HG03139 (cell line): ENCODE data around the gene TNS3.
"Not testable (repeated sequence)": the region's sequence is repeated elsewhere in the genome, so short reads cannot be mapped to it uniquely, and the experiment has no call there.

Source experiments
- ATAC-seq: cut with Tn5 transposase; IDR thresholded peaks from one replicate; pipeline ENCODE4 v1.9.1; 2021; ENCODE audit not compliant: unreplicated experiment

TNS3 gene

GRCh38 chr7:47603514-47604255 lies 21.8 kb upstream of the TNS3 start:
- ATAC-seq: not testable (repeated sequence)

- no peak for ATAC-seq
These were observed 20.5 kb upstream of the TNS3 start for GRCh38 chr7:47602272-47603004.

- ATAC-seq: no peak
These were observed 20.0 kb upstream of the TNS3 start for GRCh38 chr7:47601881-47602249.

GRCh38 chr7:47601119-47601880 lies 19.4 kb upstream of the TNS3 start:
- peak; percentile 66 for ATAC-seq

- peak; percentile 33 for ATAC-seq
These were observed 18.5 kb upstream of the TNS3 start for GRCh38 chr7:47600199-47601118.

- ATAC-seq: no peak
These were observed 15.5 kb upstream of the TNS3 start for GRCh38 chr7:47597379-47597778.

- ATAC-seq: no peak
These were observed 14.7 kb upstream of the TNS3 start for GRCh38 chr7:47596502-47597202.

GRCh38 chr7:47594406-47594805 lies 12.5 kb upstream of the TNS3 start:
- ATAC-seq: no peak

GRCh38 chr7:47591655-47592572 lies 10.0 kb upstream of the TNS3 start:
- ATAC-seq: no peak

- no peak for ATAC-seq
These were observed 9.3 kb upstream of the TNS3 start for GRCh38 chr7:47591089-47591654.

- not testable (repeated sequence) for ATAC-seq
These were observed 8.3 kb upstream of the TNS3 start for GRCh38 chr7:47590215-47590614.

GRCh38 chr7:47588704-47589225 lies 6.9 kb upstream of the TNS3 start:
- ATAC-seq: no peak

- ATAC-seq: no peak
These were observed 6.1 kb upstream of the TNS3 start for GRCh38 chr7:47587976-47588375.

- ATAC-seq: no peak
These were observed 5.4 kb upstream of the TNS3 start for GRCh38 chr7:47587351-47587750.

- ATAC-seq: no peak
These were observed 5.0 kb upstream of the TNS3 start for GRCh38 chr7:47586925-47587324.

- not testable (repeated sequence) for ATAC-seq
These were observed 4.3 kb upstream of the TNS3 start for GRCh38 chr7:47586161-47586670.

- no peak for ATAC-seq
These were observed 2.6 kb upstream of the TNS3 start for GRCh38 chr7:47584536-47584895.
